ENCODE results near the gene ZNF662.

ZNF662 gene

GRCh38 chr3:42891042-42891441 lies 14.9 kb upstream of the ZNF662 start:
- DNase-seq, result no peak

GRCh38 chr3:42892169-42892568 lies 13.8 kb upstream of the ZNF662 start:
- DNase-seq, result no peak

- DNase-seq, result no peak
These were observed 13.1 kb upstream of the ZNF662 start for GRCh38 chr3:42892807-42893206.

DNA sequence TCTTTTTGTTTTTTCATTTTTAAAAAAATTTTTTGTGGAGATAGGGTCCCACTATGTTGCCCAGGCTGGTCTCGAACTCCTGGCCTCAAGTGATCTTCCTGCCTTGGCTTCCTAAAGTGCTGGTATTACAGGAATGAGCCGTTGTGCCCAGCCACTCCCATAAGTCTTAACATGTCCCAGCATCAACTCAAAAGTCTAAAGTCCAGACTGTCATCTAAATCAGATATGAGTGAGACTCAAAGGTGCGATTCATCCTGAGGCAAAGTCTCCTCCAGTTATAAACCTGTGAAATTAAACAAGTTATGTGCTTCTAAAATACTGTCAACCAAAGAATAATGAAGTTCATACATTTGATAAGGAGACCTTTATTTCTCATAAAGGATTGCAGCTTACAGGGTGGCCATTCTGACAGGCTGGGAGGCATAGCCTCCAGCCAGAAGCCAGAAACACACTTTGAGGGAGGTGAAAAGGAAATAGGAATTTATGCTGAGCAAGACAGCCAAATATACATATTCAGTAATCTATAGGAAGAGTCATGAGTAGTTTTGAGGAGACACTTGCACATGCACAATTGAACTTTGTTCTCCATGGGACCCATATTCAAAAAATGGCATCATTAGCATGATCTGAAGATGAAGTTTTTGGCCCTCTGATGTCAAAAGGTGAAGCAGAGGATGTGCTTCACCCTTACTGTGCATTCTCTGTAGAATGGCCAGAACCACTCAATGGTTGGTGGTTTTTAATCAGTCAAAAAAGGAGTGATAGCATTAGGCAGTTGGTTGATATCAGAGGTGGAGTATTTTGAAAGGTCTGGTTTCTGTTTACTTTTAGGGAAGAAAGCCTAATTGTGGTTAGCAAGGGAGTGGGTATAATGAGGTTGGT lies 11.0 kb upstream of the ZNF662 start:
- DNase-seq, result no peak

- peak in 1 of 2 experiments; percentile 10 for DNase-seq
These were observed 10.4 kb upstream of the ZNF662 start for GRCh38 chr3:42895580-42895868.

GRCh38 chr3:42898896-42899675 lies 6.9 kb upstream of the ZNF662 start:
- no peak for DNase-seq

DNA sequence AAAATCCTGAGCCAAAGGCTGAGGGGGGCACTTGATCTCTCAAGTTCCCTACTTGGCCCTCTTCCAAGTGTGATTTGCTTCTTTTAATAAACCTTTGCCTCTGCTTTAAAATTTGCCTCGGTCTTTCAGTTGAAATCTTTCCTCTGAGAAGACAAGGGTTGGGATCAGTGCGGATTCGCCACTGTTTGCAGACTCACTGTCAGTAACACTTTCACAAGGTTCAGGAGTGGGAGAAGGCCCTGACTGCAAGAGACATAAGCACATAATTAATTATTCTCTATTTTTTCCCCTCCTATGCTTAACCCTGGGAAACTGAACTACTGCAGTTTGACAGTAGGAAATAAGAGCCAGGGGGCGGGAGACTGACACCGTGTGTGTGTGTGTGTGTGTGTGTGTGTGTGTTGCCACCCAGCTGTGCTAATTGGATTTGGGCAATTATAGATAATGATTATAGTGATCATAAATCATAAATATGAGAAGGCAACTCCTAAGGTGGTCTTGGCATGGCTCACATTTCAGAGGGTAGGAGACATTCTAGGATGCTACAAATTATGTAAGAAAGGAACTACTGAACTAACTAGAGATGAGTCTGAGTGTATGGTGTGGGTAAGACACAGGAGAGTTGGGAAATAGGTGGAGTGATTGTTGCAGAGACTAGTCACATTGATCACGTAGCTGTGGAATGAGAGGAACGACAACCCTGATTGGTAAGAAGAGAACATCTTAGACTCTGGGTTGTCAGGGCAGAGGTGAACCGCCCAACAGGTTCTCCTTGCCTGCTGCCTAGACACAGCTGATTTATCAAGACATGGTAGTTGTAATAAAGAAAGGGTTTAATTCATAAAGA lies 5.5 kb upstream of the ZNF662 start:
- no peak for DNase-seq

GRCh38 chr3:42901073-42901415 lies 4.9 kb upstream of the ZNF662 start:
- DNase-seq, result no peak

DNA sequence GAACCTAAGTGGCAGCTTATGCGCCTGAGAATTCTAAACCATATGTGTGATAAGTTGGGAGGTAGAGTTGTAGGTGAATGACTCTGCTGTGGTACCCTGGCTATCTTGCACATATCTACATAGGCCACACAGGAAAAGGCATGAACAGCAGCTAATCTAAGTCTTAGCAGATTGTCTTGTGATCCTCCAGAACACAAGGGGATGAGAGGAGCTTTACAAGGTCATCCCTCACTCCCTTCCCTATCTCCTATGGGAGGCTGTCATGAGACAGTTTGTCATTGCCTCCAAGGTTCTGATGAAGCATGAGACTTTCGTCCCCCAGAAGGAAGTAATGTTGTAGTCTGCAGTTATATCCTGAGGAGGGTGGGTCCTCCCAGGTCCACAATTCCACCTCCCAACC lies 3.7 kb upstream of the ZNF662 start:
- DNase-seq, result no peak

- DNase-seq, result no peak
These were observed 1.9 kb upstream of the ZNF662 start for GRCh38 chr3:42904076-42904475.

GRCh38 chr3:42905740-42906069 lies 237 bp upstream of the ZNF662 start:
- DNase-seq, result no peak

DNA sequence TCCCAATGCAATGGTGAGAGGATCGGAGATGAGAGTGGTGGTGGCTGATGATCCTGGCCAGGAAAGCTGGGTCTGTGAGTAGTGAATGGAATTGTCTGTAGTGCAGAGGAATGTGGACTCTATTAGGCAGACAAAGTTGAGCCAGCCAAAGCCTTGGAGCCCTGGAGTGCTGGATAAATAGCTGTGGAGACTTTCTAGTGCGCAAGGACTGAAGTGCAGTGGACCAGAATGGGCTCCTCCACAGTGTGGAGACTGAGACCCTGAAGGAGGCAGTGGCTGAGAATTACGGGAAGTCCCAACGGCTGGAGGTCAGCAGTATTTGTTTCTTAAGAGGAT lies 874 bp downstream of the ZNF662 start:
- DNase-seq, result no peak

- DNase-seq, result no peak
These were observed 2.7 kb downstream of the ZNF662 start for GRCh38 chr3:42908675-42909074.

GRCh38 chr3:42911551-42911950 lies 5.6 kb downstream of the ZNF662 start:
- DNase-seq, result no peak

DNA sequence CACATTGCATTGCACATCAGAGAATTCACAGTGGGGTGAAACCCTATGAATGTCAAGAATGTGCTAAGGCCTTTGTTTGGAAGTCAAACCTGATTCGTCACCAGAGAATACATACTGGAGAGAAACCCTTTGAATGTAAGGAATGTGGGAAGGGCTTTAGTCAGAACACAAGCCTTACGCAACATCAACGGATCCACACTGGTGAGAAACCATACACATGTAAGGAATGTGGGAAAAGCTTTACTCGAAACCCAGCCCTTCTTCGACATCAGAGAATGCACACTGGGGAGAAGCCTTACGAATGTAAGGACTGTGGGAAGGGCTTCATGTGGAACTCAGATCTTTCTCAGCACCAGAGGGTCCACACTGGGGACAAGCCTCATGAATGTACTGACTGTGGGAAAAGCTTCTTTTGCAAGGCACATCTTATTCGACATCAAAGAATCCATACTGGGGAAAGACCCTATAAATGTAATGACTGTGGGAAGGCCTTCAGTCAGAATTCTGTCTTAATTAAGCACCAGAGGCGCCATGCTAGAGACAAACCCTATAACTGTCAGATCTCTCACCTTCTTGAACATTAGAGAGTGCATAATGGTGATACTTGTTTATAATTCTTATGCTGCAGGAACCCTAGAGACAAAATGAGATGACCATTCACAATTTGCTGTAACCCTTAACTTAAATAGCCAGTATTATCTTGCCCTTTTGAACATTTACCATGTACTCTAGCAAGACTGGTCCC lies 9.0 kb downstream of the ZNF662 start:
- DNase-seq, result no peak

DNA sequence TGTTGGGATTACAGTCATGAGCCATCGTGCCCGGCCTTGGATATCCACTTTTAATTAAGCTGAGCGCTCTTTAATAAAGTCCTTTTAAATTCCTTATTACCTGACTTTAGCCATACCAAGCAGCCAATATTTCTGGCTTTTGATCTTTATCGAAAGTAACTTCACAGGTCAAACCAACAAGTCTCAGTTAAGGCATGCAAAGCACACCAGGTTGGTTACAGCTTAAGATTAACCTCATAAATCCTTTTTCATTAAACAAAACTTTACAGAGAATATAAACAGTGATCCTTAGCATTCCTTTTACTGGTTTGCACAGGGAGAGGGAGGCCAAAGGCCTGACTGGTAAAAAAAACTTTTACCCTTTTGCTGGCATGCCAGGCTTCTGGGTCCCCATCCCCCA lies 17.7 kb downstream of the ZNF662 start:
- no peak for DNase-seq

DNA sequence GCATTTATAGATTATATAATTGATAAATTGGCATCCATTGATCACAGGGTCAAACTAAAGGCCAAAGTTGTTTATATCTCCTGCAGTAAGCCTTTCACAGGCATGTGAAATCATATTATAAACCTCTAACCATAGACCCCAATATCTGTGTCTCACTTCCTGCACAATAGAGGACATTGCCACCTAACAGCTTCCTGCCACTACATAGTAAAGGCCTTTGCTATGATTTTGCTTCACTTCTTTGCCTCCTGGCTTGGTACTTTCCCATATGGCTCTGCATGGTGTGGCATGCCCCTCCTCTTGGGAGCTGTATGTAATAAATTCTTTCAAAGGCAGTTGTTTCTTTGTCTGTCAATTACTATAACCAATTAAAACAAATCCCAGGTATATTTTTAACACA lies 20.4 kb downstream of the ZNF662 start:
- DNase-seq, result no peak

DNA sequence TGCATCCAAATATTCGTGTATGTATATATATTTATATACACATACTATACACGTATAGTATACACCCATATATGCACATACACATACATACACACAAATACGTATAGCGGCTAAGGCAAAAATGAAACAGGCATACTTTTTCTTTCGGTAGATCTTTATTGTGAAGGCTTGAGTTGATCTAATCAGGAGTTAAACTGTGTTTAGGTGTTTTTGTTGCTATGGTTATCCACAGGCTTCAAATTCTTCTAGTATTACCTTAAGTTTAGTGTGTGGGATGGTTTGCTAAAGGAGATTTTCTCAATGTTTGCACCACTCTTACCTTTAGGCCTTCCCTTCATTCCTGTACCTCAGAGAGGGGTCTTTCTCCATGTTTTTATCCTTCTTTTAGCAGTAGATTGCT lies 28.2 kb downstream of the ZNF662 start:
- DNase-seq, result no peak

DNA sequence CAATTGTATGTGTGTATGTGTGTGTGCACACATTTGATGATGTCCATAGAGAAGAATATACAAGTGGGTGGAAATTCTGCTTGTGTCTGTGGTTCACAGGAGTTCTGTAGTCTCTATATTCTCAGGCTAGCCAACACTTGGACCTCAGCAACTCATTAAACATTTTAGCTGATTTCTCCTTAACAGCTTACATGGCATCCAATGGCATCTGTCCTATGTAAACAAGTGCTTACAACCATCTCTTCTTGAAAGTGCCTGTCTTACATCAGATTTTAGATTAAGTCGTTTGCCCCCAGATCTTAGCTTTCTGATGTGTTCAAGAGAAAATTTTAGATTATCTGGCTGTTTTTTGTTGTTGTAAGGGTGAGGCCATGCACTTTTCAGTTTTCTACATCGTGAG lies 29.0 kb downstream of the ZNF662 start:
- no peak for DNase-seq

DNA sequence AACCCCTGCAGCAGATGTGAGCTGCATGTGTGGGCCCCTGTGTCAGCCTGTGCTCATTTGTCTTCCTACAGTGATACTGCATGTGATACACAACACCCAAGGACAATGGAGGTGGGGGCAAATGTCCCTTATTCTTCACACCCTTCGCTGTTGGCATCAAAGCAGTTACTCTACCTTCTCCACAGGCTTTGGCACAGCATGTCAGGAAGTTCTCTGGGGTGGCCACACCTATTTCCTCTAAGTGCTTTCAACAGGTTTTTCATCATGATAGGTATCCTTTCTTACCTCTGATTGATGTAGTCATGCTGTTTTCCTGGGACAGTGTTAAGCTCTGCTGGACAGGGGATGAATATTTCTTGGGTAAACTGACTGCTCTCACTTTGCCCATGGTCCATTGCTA lies 29.5 kb downstream of the ZNF662 start:
- no peak for DNase-seq

- no peak for DNase-seq
These were observed 30.4 kb downstream of the ZNF662 start for GRCh38 chr3:42936157-42936981.

- no peak for DNase-seq
These were observed 31.4 kb downstream of the ZNF662 start for GRCh38 chr3:42937334-42937733.
